Lower leg skin (tissue), 4 donors: ENCODE results near the gene RAVER2. TPM values are rescaled to one million over a fixed set of nuclear protein-coding genes. Genes with fewer than 3 reads are reported as not detected.
"Not testable (repeated sequence)": the region's sequence is repeated elsewhere in the genome, so short reads cannot be mapped to it uniquely, and the experiment has no call there.

Experiments
- DNase-seq, 2 donors: peaks; one replicate each; pipeline ENCODE4 v3.0.0-alpha.2; 2019; ENCODE audit warnings: low spot score in 2 of 2
- H3K4me3 ChIP-seq: fragments of 200-600 bp; sonication (generic); 2 replicates; pipeline ENCODE4 v1.5.1; 2017; ENCODE audit warnings: mild to moderate bottlenecking, low read depth; ENCODE audit not compliant: poor library complexity, severe bottlenecking
- CTCF ChIP-seq, 3 donors: fragments of 450-650 bp; IDR thresholded peaks; one replicate each; pipeline ENCODE4 v1.5.1; 2016; ENCODE audit warnings: antibody characterized with exemption in 3 of 3, mild to moderate bottlenecking in 3 of 3, moderate library complexity in 2 of 3
- POLR2A ChIP-seq, 2 donors: fragments of 450-650 bp; IDR thresholded peaks; one replicate each; pipeline ENCODE4 v1.6.1; 2016 to 2017; ENCODE audit warnings: antibody characterized with exemption in 2 of 2, mild to moderate bottlenecking in 1 of 2, moderate library complexity in 1 of 2
- WGBS, 2 donors: methylation state at CpG; one replicate each; pipeline ENCODE4 v1.1.5; 2018; 5-methylcytosine and 5-hydroxymethylcytosine counted together
- intact Hi-C: fragments of 100-400 bp; cut with DNase I; formaldehyde crosslinking; loops from one replicate; pipeline ENCODE4 v1.15.0; 2023; ENCODE audit warnings: low total_unique reads
- total RNA-seq, 4 donors: library from RNA; depleted of rRNA; stranded (reverse); fragments of >200 nt; gene quantifications; one replicate each; pipeline ENCODE4 v1.1.0, GENCODE V29; 2016

Gene RAVER2
- total RNA-seq, 4 donors from 2014 or later: 6.6 to 11.9 (median 8.4) TPM

- 92 to 94% methylated on average over 2 of the region's 2 CpGs for WGBS, 2 donors
- H3K4me3 ChIP-seq: no peak overlapping the region
- DNase-seq: no peak
- intact Hi-C loops: no loop called here
- TF ChIP-seq POLR2A (IDR thresholded peaks at IDR 0.05) (no peak), CTCF (IDR thresholded peaks at IDR 0.05) (no peak)
Observed at GRCh38 chr1:64721576-64722145, 23.2 kb upstream of the RAVER2 start.

- DNase-seq: no peak
- TF ChIP-seq CTCF (IDR thresholded peaks at IDR 0.05) (no peak), POLR2A (IDR thresholded peaks at IDR 0.05) (no peak)
- intact Hi-C loops: no loop called here
- WGBS, 2 donors: 82 to 96% methylated on average over 1 of the region's 1 CpG
- H3K4me3 ChIP-seq: no peak overlapping the region
Observed at GRCh38 chr1:64727861-64728260, 17.0 kb upstream of the RAVER2 start.

- intact Hi-C loops: no loop called here
- no peak for TF ChIP-seq CTCF (IDR thresholded peaks at IDR 0.05)
- TF ChIP-seq POLR2A (IDR thresholded peaks at IDR 0.05): no peak
- no peak for DNase-seq
- 92 to 95% methylated on average over 3 of the region's 3 CpGs for WGBS, 2 donors
- no peak overlapping the region for H3K4me3 ChIP-seq
Observed at GRCh38 chr1:64733581-64734286, 11.1 kb upstream of the RAVER2 start.

- intact Hi-C loops: no loop called here
- no peak for DNase-seq
- H3K4me3 ChIP-seq: no peak overlapping the region
- WGBS, 2 donors: 76 to 88% methylated on average over 3 of the region's 3 CpGs
- TF ChIP-seq POLR2A (IDR thresholded peaks at IDR 0.05) (no peak), CTCF (IDR thresholded peaks at IDR 0.05) (no peak)
Observed at GRCh38 chr1:64734287-64734652, 10.6 kb upstream of the RAVER2 start.

- WGBS, 2 donors: 87 to 96% methylated on average over 1 of the region's 1 CpG
- DNase-seq, intact Hi-C loops, H3K4me3 ChIP-seq: not testable (repeated sequence)
Observed at GRCh38 chr1:64740687-64741086, 4.2 kb upstream of the RAVER2 start.

GRCh38 chr1:64743954-64744491 lies 852 bp upstream of the RAVER2 start:
- no peak overlapping the region for H3K4me3 ChIP-seq
- 15 to 18% methylated on average over 4 of the region's 4 CpGs for WGBS, 2 donors
- no peak for DNase-seq
- intact Hi-C loops: no loop called here
- no peak for TF ChIP-seq POLR2A (IDR thresholded peaks at IDR 0.05)
- no peak for TF ChIP-seq CTCF (IDR thresholded peaks at IDR 0.05)
